Measurements from ENCODE around the gene TRIM37.

The TRIM37 gene

DNA sequence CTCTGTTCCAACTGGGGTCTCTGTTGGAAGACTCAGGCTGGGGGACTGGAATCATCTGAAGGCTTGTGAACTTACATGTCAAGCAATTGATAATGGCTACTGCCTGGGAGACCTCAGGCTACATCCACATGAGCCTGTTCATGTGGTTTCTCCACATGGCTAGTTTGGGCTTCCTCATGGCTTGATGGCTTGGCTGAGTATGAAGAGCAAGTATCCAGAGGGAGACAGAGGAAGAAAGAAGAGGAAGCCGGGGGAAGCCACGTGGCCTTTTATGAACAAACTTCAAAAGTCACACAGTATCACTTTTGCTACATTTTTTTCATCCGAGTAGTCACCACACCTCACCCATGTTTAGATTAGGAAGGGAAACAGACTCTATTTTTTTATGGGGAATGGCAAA lies 158.9 kb downstream of the TRIM37 start:
- TF ChIP-seq CTCF (IDR thresholded peaks at IDR 0.05), result no peak

GRCh38 chr17:58947411-58947810 lies 159.3 kb downstream of the TRIM37 start:
- TF ChIP-seq CTCF (IDR thresholded peaks at IDR 0.05), result no peak

DNA sequence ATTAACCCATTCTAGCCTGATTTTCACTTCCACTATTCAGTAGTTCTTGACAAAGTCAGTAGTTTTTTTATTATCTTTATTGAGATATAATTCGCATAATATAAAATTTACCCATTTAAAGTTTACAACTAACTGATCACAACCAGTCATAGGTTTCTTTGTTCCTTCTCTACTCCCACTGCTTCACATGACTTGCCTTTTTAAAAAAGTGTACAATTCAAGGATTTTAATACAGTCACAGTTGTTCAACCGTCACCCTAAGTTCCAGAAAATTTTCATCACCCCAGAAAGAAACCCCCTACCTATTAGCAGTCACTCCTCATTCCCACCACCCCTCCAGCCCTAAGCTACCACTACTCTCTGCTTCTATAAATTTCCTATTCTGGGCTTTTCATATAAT lies 162.5 kb downstream of the TRIM37 start:
- no peak for TF ChIP-seq CTCF (IDR thresholded peaks at IDR 0.05)

- no peak for TF ChIP-seq CTCF (IDR thresholded peaks at IDR 0.05)
Measured at GRCh38 chr17:58936295-58936694, 170.4 kb downstream of the TRIM37 start.

DNA sequence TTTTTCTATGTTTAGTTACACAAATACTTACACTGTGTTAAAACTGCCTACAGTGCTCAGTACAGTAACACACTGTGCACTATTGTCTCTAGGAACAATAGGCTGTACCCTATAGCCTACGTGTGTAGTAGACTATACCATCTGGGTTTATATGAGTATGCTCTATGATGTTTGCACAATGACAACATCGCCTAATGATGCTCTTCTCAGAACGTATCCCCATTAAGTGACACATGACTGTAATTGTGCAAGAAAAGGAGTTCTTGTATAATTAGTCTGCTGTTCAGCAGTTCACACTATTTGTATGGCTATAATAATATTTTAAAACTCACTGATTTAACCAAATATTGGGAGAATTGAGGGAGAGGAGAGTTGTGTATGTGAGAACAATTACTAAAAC lies 173.7 kb downstream of the TRIM37 start:
- TF ChIP-seq CTCF (IDR thresholded peaks at IDR 0.05), result no peak
